ENCODE data around the gene KIAA1217.
A peak's percentile ranks its signal among the peaks of the same experiment; 100 is the strongest.

The KIAA1217 gene

GRCh38 chr10:24288581-24288980 lies 79.6 kb downstream of the KIAA1217 start:
- 0 out of 2 replicates have a peak, but pooled peaks have one; percentile 48 for TF ChIP-seq TRIM28 (IDR thresholded peaks at IDR 0.05; ENCODE audit: borderline replicate concordance, low read length)
- TF ChIP-seq ZNF776 (tag by site-specific recombination; IDR thresholded peaks at IDR 0.05; ENCODE audit: borderline replicate concordance): no peak
- Histone ChIP-seq H3K4me3 (ENCODE audit: low read depth, low read length) (no peak overlapping the region), H3K9me3 (ENCODE audit: control insufficient read depth, insufficient read depth, low read depth, low read length) (no peaks in the 10 kb centered on the region; the same call in 1 of the 2 replicates), H3K27ac (ENCODE audit: extremely low read depth, low read depth, low read length) (no peak overlapping the region), H3K36me3 (ENCODE audit: control insufficient read depth in 2 of 2, insufficient read depth in 1 of 2, low read length in 2 of 2) (no peaks in the 10 kb centered on the region), H3K4me1 (ENCODE audit: control insufficient read depth, insufficient read depth, low read length) (no peaks in the 10 kb centered on the region)
- CTCF ChIA-PET: no interaction called here
- POLR2A ChIA-PET: no interaction called here

GRCh38 chr10:24289235-24289634 lies 80.3 kb downstream of the KIAA1217 start:
- ChIA-PET CTCF (no interaction called here), POLR2A (no interaction called here)
- Histone ChIP-seq H3K4me3 (ENCODE audit: low read depth, low read length) (no peak overlapping the region), H3K36me3 (ENCODE audit: control insufficient read depth in 2 of 2, insufficient read depth in 1 of 2, low read length in 2 of 2) (no peaks in the 10 kb centered on the region), H3K9me3 (ENCODE audit: control insufficient read depth, insufficient read depth, low read depth, low read length) (no peaks in the 10 kb centered on the region; the same call in 1 of the 2 replicates), H3K27ac (ENCODE audit: extremely low read depth, low read depth, low read length) (no peak overlapping the region), H3K4me1 (ENCODE audit: control insufficient read depth, insufficient read depth, low read length) (no peaks in the 10 kb centered on the region)
- TF ChIP-seq ZNF658 (tag by site-specific recombination; IDR thresholded peaks at IDR 0.05): no peak
- TF ChIP-seq EGR2 (tag by site-specific recombination; IDR thresholded peaks at IDR 0.05; ENCODE audit: low read depth): peak; percentile 96
- no peak for TF ChIP-seq ZBTB17 (tag by site-specific recombination; IDR thresholded peaks at IDR 0.05)
- TF ChIP-seq ZNF121 (tag by site-specific recombination; IDR thresholded peaks at IDR 0.05): no peak
- peak; percentile 82 for TF ChIP-seq ZFHX2 (tag by site-specific recombination; conservative IDR thresholded peaks at IDR 0.05)

GRCh38 chr10:24292304-24293293 lies 83.7 kb downstream of the KIAA1217 start:
- CTCF ChIA-PET: interaction anchor here (0.6 kb wide), 2 partner anchors 55 to 127 kb away, joined by 3 read pairs; no protein-coding TSS in a partner anchor
- H3K27ac ChIP-seq (ENCODE audit: extremely low read depth, low read depth, low read length): no peak overlapping the region
- POLR2A ChIA-PET: no interaction called here
- H3K9me3 ChIP-seq (ENCODE audit: control insufficient read depth, insufficient read depth, low read depth, low read length): no peaks in the 10 kb centered on the region; the same call in 1 of the 2 replicates
- no peaks in the 10 kb centered on the region for H3K36me3 ChIP-seq (ENCODE audit: control insufficient read depth in 2 of 2, insufficient read depth in 1 of 2, low read length in 2 of 2)
- TF ChIP-seq, protein P1, sequence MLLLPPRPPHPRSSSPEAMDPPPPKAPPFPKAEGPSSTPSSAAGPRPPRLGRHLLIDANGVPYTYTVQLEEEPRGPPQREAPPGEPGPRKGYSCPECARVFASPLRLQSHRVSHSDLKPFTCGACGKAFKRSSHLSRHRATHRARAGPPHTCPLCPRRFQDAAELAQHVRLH (tag by site-specific recombination; IDR thresholded peaks at IDR 0.05): no peak
- TF ChIP-seq ZNF777 (tag by site-specific recombination; IDR thresholded peaks at IDR 0.05; ENCODE audit: borderline replicate concordance): no peak
- TF ChIP-seq GFI1B (tag by site-specific recombination; IDR thresholded peaks at IDR 0.05): no peak
- TF ChIP-seq ZBTB17 (tag by site-specific recombination; IDR thresholded peaks at IDR 0.05): no peak
- peak; percentile 33; the same call in 1 of the 2 replicates for TF ChIP-seq PRDM4 (tag by site-specific recombination; IDR thresholded peaks at IDR 0.05)
- H3K4me3 ChIP-seq (ENCODE audit: low read depth, low read length): no peak overlapping the region
- no peaks in the 10 kb centered on the region for H3K4me1 ChIP-seq (ENCODE audit: control insufficient read depth, insufficient read depth, low read length)

GRCh38 chr10:24299578-24300260 lies 90.8 kb downstream of the KIAA1217 start:
- H3K9me3 ChIP-seq (ENCODE audit: control insufficient read depth, insufficient read depth, low read depth, low read length): no peaks in the 10 kb centered on the region
- ChIA-PET CTCF (no interaction called here), POLR2A (no interaction called here)
- no peak overlapping the region for H3K27ac ChIP-seq (ENCODE audit: extremely low read depth, low read depth, low read length)
- H3K36me3 ChIP-seq (ENCODE audit: control insufficient read depth in 2 of 2, insufficient read depth in 1 of 2, low read length in 2 of 2): no peaks in the 10 kb centered on the region
- TF ChIP-seq, protein P2, sequence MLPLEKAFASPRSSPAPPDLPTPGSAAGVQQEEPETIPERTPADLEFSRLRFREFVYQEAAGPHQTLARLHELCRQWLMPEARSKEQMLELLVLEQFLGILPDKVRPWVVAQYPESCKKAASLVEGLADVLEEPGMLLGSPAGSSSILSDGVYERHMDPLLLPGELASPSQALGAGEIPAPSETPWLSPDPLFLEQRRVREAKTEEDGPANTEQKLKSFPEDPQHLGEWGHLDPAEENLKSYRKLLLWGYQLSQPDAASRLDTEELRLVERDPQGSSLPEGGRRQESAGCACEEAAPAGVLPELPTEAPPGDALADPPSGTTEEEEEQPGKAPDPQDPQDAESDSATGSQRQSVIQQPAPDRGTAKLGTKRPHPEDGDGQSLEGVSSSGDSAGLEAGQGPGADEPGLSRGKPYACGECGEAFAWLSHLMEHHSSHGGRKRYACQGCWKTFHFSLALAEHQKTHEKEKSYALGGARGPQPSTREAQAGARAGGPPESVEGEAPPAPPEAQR (tag by site-specific recombination; IDR thresholded peaks at IDR 0.05): no peak
- TF ChIP-seq ZNF510 (tag by site-specific recombination; IDR thresholded peaks at IDR 0.05; ENCODE audit: insufficient replicate concordance) (no peak), ZNF658 (tag by site-specific recombination; IDR thresholded peaks at IDR 0.05) (no peak), SALL2 (tag by site-specific recombination; IDR thresholded peaks at IDR 0.05; ENCODE audit: borderline replicate concordance) (no peak)
- TF ChIP-seq, protein P3, sequence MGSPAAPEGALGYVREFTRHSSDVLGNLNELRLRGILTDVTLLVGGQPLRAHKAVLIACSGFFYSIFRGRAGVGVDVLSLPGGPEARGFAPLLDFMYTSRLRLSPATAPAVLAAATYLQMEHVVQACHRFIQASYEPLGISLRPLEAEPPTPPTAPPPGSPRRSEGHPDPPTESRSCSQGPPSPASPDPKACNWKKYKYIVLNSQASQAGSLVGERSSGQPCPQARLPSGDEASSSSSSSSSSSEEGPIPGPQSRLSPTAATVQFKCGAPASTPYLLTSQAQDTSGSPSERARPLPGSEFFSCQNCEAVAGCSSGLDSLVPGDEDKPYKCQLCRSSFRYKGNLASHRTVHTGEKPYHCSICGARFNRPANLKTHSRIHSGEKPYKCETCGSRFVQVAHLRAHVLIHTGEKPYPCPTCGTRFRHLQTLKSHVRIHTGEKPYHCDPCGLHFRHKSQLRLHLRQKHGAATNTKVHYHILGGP (tag by site-specific recombination; IDR thresholded peaks at IDR 0.05): no peak
- H3K4me3 ChIP-seq (ENCODE audit: low read depth, low read length): no peak overlapping the region
- no peaks in the 10 kb centered on the region for H3K4me1 ChIP-seq (ENCODE audit: control insufficient read depth, insufficient read depth, low read length)
